Esophagus muscularis mucosa (tissue), 4 donors: ENCODE data around the gene RAI1. TPM values are rescaled to one million over a fixed set of nuclear protein-coding genes. Genes with fewer than 3 reads are reported as not detected.

Source experiments
- DNase-seq: peaks from one replicate; pipeline ENCODE4 v3.0.0-alpha.2; 2017; ENCODE audit errors: extremely low spot score
- H3K27ac ChIP-seq, 4 donors: fragments of 200-600 bp; sonication (generic); replicated peaks in 1 of 4; 1 replicate in 3 of 4; 2 replicates in 1 of 4; pipeline ENCODE4 v1.5.1; 2016 to 2019; ENCODE audit warnings: mild to moderate bottlenecking in 1 of 4
- H3K27me3 ChIP-seq, 4 donors: fragments of 200-600 bp; sonication (generic); one replicate each; pipeline versions ENCODE4 v1.5.1 to v1.6.0; 2016 to 2019
- H3K36me3 ChIP-seq, 4 donors: fragments of 200-600 bp; sonication (generic); one replicate each; pipeline ENCODE4 v1.5.1; 2016 to 2019
- H3K4me1 ChIP-seq, 4 donors: fragments of 200-600 bp; sonication (generic); one replicate each; pipeline ENCODE4 v1.5.1; 2016 to 2019
- H3K4me3 ChIP-seq, 4 donors: fragments of 200-600 bp; sonication (generic); 1 replicate in 2 of 4; 2 replicates in 2 of 4; pipeline ENCODE4 v1.5.1; 2016 to 2019; ENCODE audit warnings: mild to moderate bottlenecking in 4 of 4, moderate library complexity in 1 of 4
- H3K9me3 ChIP-seq, 4 donors: fragments of 200-600 bp; sonication (generic); 1 replicate in 3 of 4; 2 replicates in 1 of 4; pipeline ENCODE4 v1.5.1; 2016 to 2019
- CTCF ChIP-seq, 3 experiments: fragments of 200-600 bp in 2 of 3; fragments of 450-650 bp in 1 of 3; sonication (generic) in 2 of 3; IDR thresholded peaks; one replicate each; pipeline ENCODE4 v1.5.1; 2017 to 2019; ENCODE audit warnings: antibody characterized with exemption in 3 of 3, mild to moderate bottlenecking in 2 of 3, moderate library complexity in 1 of 3
- EP300 ChIP-seq: sonication (generic); formaldehyde crosslinking; IDR thresholded peaks from one replicate; pipeline ENCODE4 v1.6.1; 2017; ENCODE audit warnings: antibody characterized with exemption
- POLR2A ChIP-seq: fragments of 450-650 bp; IDR thresholded peaks from one replicate; pipeline ENCODE4 v1.6.1; 2017; ENCODE audit warnings: antibody characterized with exemption, moderate library complexity, mild to moderate bottlenecking, low read depth
- POLR2AphosphoS5 ChIP-seq, 2 donors: sonication (generic); formaldehyde crosslinking; IDR thresholded peaks; one replicate each; pipeline ENCODE4 v1.6.1; 2017; ENCODE audit warnings: antibody characterized with exemption in 2 of 2
- WGBS: methylation state at CpG from one replicate; pipeline ENCODE4 v1.1.5; 2018; 5-methylcytosine and 5-hydroxymethylcytosine counted together
- intact Hi-C: fragments of 100-400 bp; cut with DNase I; formaldehyde crosslinking; loops from one replicate; pipeline ENCODE4 v1.15.1; 2023
- total RNA-seq, 4 donors: library from RNA; depleted of rRNA; stranded (reverse); fragments of >200 nt; gene quantifications; one replicate each; pipeline versions ENCODE4 v1.1.0 to v1.2.1, GENCODE V29; 2016

Gene RAI1
- total RNA-seq, 4 donors from 2014 or later: 18.7 to 41.3 (median 28.3) TPM

GRCh38 chr17:17668775-17669579 lies 12.3 kb upstream of the RAI1 start:
- H3K4me3 ChIP-seq: no peak overlapping the region
- H3K4me1 ChIP-seq: peaks cover 0 to 8% (median 0%) of the 10 kb centered on the region in 4 donors
- intact Hi-C loops: no loop called here
- no peaks in the 10 kb centered on the region for H3K9me3 ChIP-seq
- WGBS: 84% methylated on average over 12 of the region's 20 CpGs
- no peak overlapping the region for H3K27ac ChIP-seq
- H3K36me3 ChIP-seq: no peaks in the 10 kb centered on the region
- no peaks in the 10 kb centered on the region for H3K27me3 ChIP-seq
- TF ChIP-seq POLR2AphosphoS5 (IDR thresholded peaks at IDR 0.05) (no peak), EP300 (no peak), CTCF (IDR thresholded peaks at IDR 0.05) (no peak), POLR2A (no peak)
- no peak for DNase-seq

GRCh38 chr17:17669580-17670235 lies 11.6 kb upstream of the RAI1 start:
- Histone ChIP-seq H3K9me3 (no peaks in the 10 kb centered on the region), H3K4me1 (peaks cover 0 to 8% (median 0%) of the 10 kb centered on the region in 4 donors), H3K4me3 (no peak overlapping the region), H3K36me3 (no peaks in the 10 kb centered on the region), H3K27me3 (no peaks in the 10 kb centered on the region), H3K27ac (no peak overlapping the region)
- intact Hi-C loops: no loop called here
- TF ChIP-seq CTCF (IDR thresholded peaks at IDR 0.05) (no peak), EP300 (no peak), POLR2AphosphoS5 (IDR thresholded peaks at IDR 0.05) (no peak), POLR2A (no peak)
- WGBS: 84% methylated on average over 6 of the region's 6 CpGs
- DNase-seq: no peak

- no peak for DNase-seq
- H3K9me3 ChIP-seq: no peaks in the 10 kb centered on the region
- intact Hi-C loops: no loop called here
- H3K36me3 ChIP-seq: no peaks in the 10 kb centered on the region
- H3K27me3 ChIP-seq: no peaks in the 10 kb centered on the region
- no peak overlapping the region for H3K4me3 ChIP-seq
- H3K4me1 ChIP-seq: peaks cover 0 to 8% (median 0%) of the 10 kb centered on the region in 4 donors
- no peak for TF ChIP-seq POLR2AphosphoS5 (IDR thresholded peaks at IDR 0.05)
- no peak for TF ChIP-seq EP300
- TF ChIP-seq CTCF (IDR thresholded peaks at IDR 0.05): no peak
- no peak for TF ChIP-seq POLR2A
- WGBS: 79% methylated on average over 14 of the region's 16 CpGs
- no peak overlapping the region for H3K27ac ChIP-seq
Measured at GRCh38 chr17:17670701-17671305, 10.5 kb upstream of the RAI1 start.

GRCh38 chr17:17671369-17672129 lies 9.7 kb upstream of the RAI1 start:
- H3K4me1 ChIP-seq: peaks cover 0 to 8% (median 0%) of the 10 kb centered on the region in 4 donors
- H3K36me3 ChIP-seq: no peaks in the 10 kb centered on the region
- TF ChIP-seq CTCF (IDR thresholded peaks at IDR 0.05): no peak
- no peak for TF ChIP-seq POLR2A
- no peak for TF ChIP-seq EP300
- TF ChIP-seq POLR2AphosphoS5 (IDR thresholded peaks at IDR 0.05): no peak
- DNase-seq: no peak
- no peaks in the 10 kb centered on the region for H3K9me3 ChIP-seq
- H3K27me3 ChIP-seq: no peaks in the 10 kb centered on the region
- no peak overlapping the region for H3K27ac ChIP-seq
- WGBS: 71% methylated on average over 10 of the region's 10 CpGs
- H3K4me3 ChIP-seq: no peak overlapping the region
- intact Hi-C loops: no loop called here
